H1 (cell line): ENCODE data around the gene USHBP1. TPM values are rescaled to one million over a fixed set of nuclear protein-coding genes. Genes with fewer than 3 reads are reported as not detected.
A peak's percentile ranks its signal among the peaks of the same experiment; 100 is the strongest.

Experiments
- CTCF ChIA-PET: fragments of 300-600 bp; sonication (Branson Sonifier 250); formaldehyde crosslinking; loops from one replicate; lab custom pipeline; 2021; ENCODE audit not compliant: partially characterized antibody; lab: Charles Lee
- POLR2A ChIA-PET: fragments of 300-600 bp; sonication (Branson Sonifier 250); formaldehyde crosslinking; loops from one replicate; lab custom pipeline; 2021; ENCODE audit warnings: inconsistent platforms; ENCODE audit not compliant: partially characterized antibody; lab: Charles Lee
- DNase-seq, 2 experiments: peaks; one replicate each; pipeline versions ENCODE4 v3.0.0 to v3.0.0-alpha.2; 2010 to 2022; ENCODE audit warnings: low spot score in 2 of 2, low read depth in 1 of 2, mixed read lengths in 1 of 2
- FAIRE-seq: peaks from 2 replicates; lab custom pipeline; 2011; peaks lifted over from hg19 to GRCh38; lab: Jason Lieb, UNC
- H2AFZ ChIP-seq: 2 replicates; pipeline ENCODE4 v1.8.1; 2012; ENCODE audit warnings: low read length, inconsistent platforms
- H2AK5ac ChIP-seq: 2 replicates; pipeline ENCODE4 v1.6.1; 2013; ENCODE audit warnings: low read depth, low read length
- H2BK120ac ChIP-seq: replicated peaks from 2 replicates; pipeline ENCODE3; 2013; ENCODE audit warnings: low read depth, low read length, inconsistent platforms
- H2BK12ac ChIP-seq: 2 replicates; pipeline ENCODE4 v1.6.1; 2013; ENCODE audit warnings: low read depth, low read length
- H2BK15ac ChIP-seq: 2 replicates; pipeline ENCODE4 v1.6.1; 2013; ENCODE audit warnings: low read length
- H2BK20ac ChIP-seq: 2 replicates; pipeline ENCODE4 v1.6.1; 2013; ENCODE audit warnings: low read length
- H2BK5ac ChIP-seq: 2 replicates; pipeline ENCODE4 v1.6.1; 2013; ENCODE audit warnings: low read depth, low read length
- H3K14ac ChIP-seq: 2 replicates; pipeline ENCODE4 v1.6.1; 2013; ENCODE audit warnings: inconsistent platforms; ENCODE audit not compliant: insufficient read length
- H3K18ac ChIP-seq: 2 replicates; pipeline ENCODE4 v1.6.1; 2013; ENCODE audit warnings: low read length; ENCODE audit errors: extremely low read depth
- H3K23ac ChIP-seq: 2 replicates; pipeline ENCODE4 v1.6.1; 2013; ENCODE audit warnings: inconsistent platforms; ENCODE audit not compliant: insufficient read length
- H3K23me2 ChIP-seq: 2 replicates; pipeline ENCODE4 v1.6.1; 2013; ENCODE audit warnings: low read depth, low read length
- H3K27ac ChIP-seq: 2 replicates; pipeline ENCODE4 v1.6.1; 2011; ENCODE audit warnings: low read depth, low read length, inconsistent platforms
- H3K27me3 ChIP-seq, 4 experiments: replicated peaks in 1 of 4; 1 replicate in 1 of 4; 2 replicates in 3 of 4; pipeline versions ENCODE4 v1.6.1 to v1.8.1; 2011 to 2013; ENCODE audit warnings: low read length in 3 of 4, mild to moderate bottlenecking in 3 of 4, inconsistent platforms in 2 of 4, mixed read lengths in 2 of 4, moderate library complexity in 1 of 4; ENCODE audit not compliant: control insufficient read depth in 3 of 4, insufficient read depth in 3 of 4; ENCODE audit errors: extremely low read depth in 1 of 4
- H3K36me3 ChIP-seq, 4 experiments: 2 replicates each; pipeline versions ENCODE4 v1.6.1 to v1.8.1; 2011 to 2013; ENCODE audit warnings: mild to moderate bottlenecking in 4 of 4, low read length in 3 of 4, moderate library complexity in 2 of 4, control low read depth in 1 of 4, inconsistent platforms in 1 of 4; ENCODE audit not compliant: insufficient read depth in 4 of 4, control insufficient read depth in 2 of 4
- H3K4ac ChIP-seq: replicated peaks from 2 replicates; pipeline ENCODE3; 2013; ENCODE audit warnings: low read length, low read depth, mixed read lengths, inconsistent platforms; ENCODE audit not compliant: insufficient read length
- H3K4me1 ChIP-seq, 4 experiments: replicated peaks in 1 of 4; 1 replicate in 1 of 4; 2 replicates in 3 of 4; pipeline versions ENCODE4 v1.6.1 to v1.8.1; 2011 to 2013; ENCODE audit warnings: low read length in 3 of 4, inconsistent platforms in 2 of 4, mixed read lengths in 1 of 4; ENCODE audit not compliant: insufficient read depth in 4 of 4, control insufficient read depth in 3 of 4
- H3K4me2 ChIP-seq, 2 experiments: 2 replicates each; pipeline versions ENCODE4 v1.6.1 to v1.8.1; 2011 to 2013; ENCODE audit warnings: low read depth in 2 of 2, low read length in 2 of 2, control low read depth in 1 of 2, inconsistent platforms in 1 of 2, mild to moderate bottlenecking in 1 of 2; ENCODE audit not compliant: insufficient read depth in 1 of 2
- H3K4me3 ChIP-seq, 4 experiments: fragments of 200-600, 300-600 bp in 1 of 4; sonication (generic), shearing (Covaris generic), sonication (Bioruptor Twin) in 1 of 4; 2 replicates each; pipeline versions ENCODE4 v1.5.1 to v1.8.1; 2011 to 2016; ENCODE audit warnings: low read length in 4 of 4, low read depth in 3 of 4, control low read depth in 2 of 4, inconsistent platforms in 2 of 4, mild to moderate bottlenecking in 2 of 4, mixed read lengths in 1 of 4, moderate library complexity in 1 of 4; ENCODE audit not compliant: insufficient read depth in 2 of 4; ENCODE audit errors: extremely low read depth in 1 of 4
- H3K56ac ChIP-seq: replicated peaks from 2 replicates; pipeline ENCODE3; 2013; ENCODE audit warnings: low read depth, mild to moderate bottlenecking, mixed read lengths, low read length, inconsistent platforms; ENCODE audit not compliant: insufficient read length
- H3K79me1 ChIP-seq: 2 replicates; pipeline ENCODE4 v1.6.1; 2013; ENCODE audit warnings: low read depth, low read length, control low read depth
- H3K79me2 ChIP-seq, 2 experiments: 2 replicates each; pipeline versions ENCODE4 v1.6.1 to v1.8.1; 2012 to 2013; ENCODE audit warnings: low read length in 2 of 2, mild to moderate bottlenecking in 2 of 2, inconsistent platforms in 1 of 2; ENCODE audit not compliant: insufficient read depth in 2 of 2, control insufficient read depth in 1 of 2
- H3K9ac ChIP-seq, 4 experiments: replicated peaks in 1 of 4; 1 replicate in 1 of 4; 2 replicates in 3 of 4; pipeline versions ENCODE4 v1.6.1 to v1.8.1; 2011 to 2013; ENCODE audit warnings: low read depth in 3 of 4, low read length in 3 of 4, control low read depth in 2 of 4, mild to moderate bottlenecking in 2 of 4, moderate library complexity in 2 of 4, inconsistent platforms in 1 of 4; ENCODE audit errors: extremely low read depth in 1 of 4
- H3K9me3 ChIP-seq, 2 experiments: 2 replicates each; pipeline versions ENCODE4 v1.6.1 to v1.8.1; 2012 to 2013; ENCODE audit warnings: mild to moderate bottlenecking in 2 of 2, moderate library complexity in 2 of 2, control low read depth in 1 of 2, inconsistent platforms in 1 of 2, low read depth in 1 of 2, low read length in 1 of 2, mixed read lengths in 1 of 2; ENCODE audit not compliant: insufficient read depth in 2 of 2
- H4K20me1 ChIP-seq, 2 experiments: replicated peaks in 1 of 2; 2 replicates each; pipeline versions ENCODE3 to v1.8.1; 2011 to 2013; ENCODE audit warnings: inconsistent platforms in 2 of 2, low read length in 2 of 2, mild to moderate bottlenecking in 1 of 2; ENCODE audit not compliant: insufficient read depth in 2 of 2, control insufficient read depth in 1 of 2
- H4K5ac ChIP-seq: 2 replicates; pipeline ENCODE4 v1.6.1; 2013; ENCODE audit warnings: low read length, low read depth, mixed read lengths, inconsistent platforms; ENCODE audit not compliant: insufficient read length
- H4K8ac ChIP-seq: 2 replicates; pipeline ENCODE4 v1.8.0; 2013; ENCODE audit warnings: mild to moderate bottlenecking, moderate library complexity, low read length, inconsistent platforms; ENCODE audit not compliant: insufficient read depth; ENCODE audit errors: extremely low read depth
- H4K91ac ChIP-seq: replicated peaks from 2 replicates; pipeline ENCODE3; 2013; ENCODE audit warnings: low read length, mixed read lengths, inconsistent platforms; ENCODE audit not compliant: insufficient read length
- WGBS, 2 experiments: shearing (Covaris generic) in 1 of 2; methylation state at CpG; one replicate each; pipeline versions ENCODE4 v1.1.6 to v1.1.7; 2013 to 2015; ENCODE audit warnings: low lambda C conversion rate in 2 of 2, mixed read lengths in 2 of 2, inconsistent platforms in 1 of 2, low coverage in 1 of 2, missing lambda C conversion rate in 1 of 2; ENCODE audit not compliant: insufficient replicate concordance in 2 of 2, insufficient coverage in 1 of 2, insufficient read length in 1 of 2; ENCODE audit errors: extremely low coverage in 1 of 2, missing lambda C conversion rate in 1 of 2; 5-methylcytosine and 5-hydroxymethylcytosine counted together
- polyA plus RNA-seq, 7 experiments: library from polyadenylated mRNA; depleted of rRNA in 3 of 7; stranded (reverse) in 5 of 7; unstranded in 2 of 7; fragments of >200 nt in 5 of 7; fragments of 200-250 nt in 2 of 7; gene quantifications; 1 replicate in 5 of 7; 2 replicates in 1 of 7; 4 replicates in 1 of 7; pipeline versions ENCODE4 v1.2.1 to v1.2.3, GENCODE V29; 2011 to 2013; ENCODE audit warnings: missing spikeins in 2 of 7, mixed read lengths in 2 of 7
- total RNA-seq: library from RNA; stranded (reverse); fragmentation: NEBNext Ultra II Directional; extraction: Animal tissue kit (Norgen Biotek cat#: 25700); gene quantifications from 2 replicates; pipeline ENCODE4 v1.2.1, GENCODE V29; 2021

The USHBP1 gene
- total and polyA plus RNA-seq, 2 of the 8 experiments (the other 6 are each of a cell fraction or from before 2014, with no cell fraction given) = 5.0 to 7.5 TPM

- H4K20me1 ChIP-seq = peaks cover 13 to 15% of the 10 kb centered on the region in 2 experiments
- no peak overlapping the region for H3K4me3 ChIP-seq
- H3K9ac ChIP-seq = no peak overlapping the region
- H2AK5ac ChIP-seq = no peak overlapping the region
- H2BK5ac ChIP-seq = 0 out of 2 replicates have a peak overlapping the region, but pooled peaks have one; percentile 16
- H3K14ac ChIP-seq = no peak overlapping the region
- H2BK120ac ChIP-seq = no peak overlapping the region
- H4K91ac ChIP-seq = no peak overlapping the region
- DNase-seq (no peak), FAIRE-seq (no peak)
- H2BK20ac ChIP-seq = no peak overlapping the region
- H2BK12ac ChIP-seq = no peak overlapping the region
- H3K56ac ChIP-seq = no peak overlapping the region
- no peak overlapping the region for H4K5ac ChIP-seq
- no peak overlapping the region for H3K4ac ChIP-seq
- no peaks in the 10 kb centered on the region for H3K9me3 ChIP-seq
- peaks cover 2% of the 10 kb centered on the region; the same call in 1 of the 2 replicates for H3K23me2 ChIP-seq
- H3K79me2 ChIP-seq = peaks cover 28 to 54% of the 10 kb centered on the region in 2 experiments; a peak in 3 of 4 replicates
- ChIA-PET POLR2A (interaction anchor here (0.8 to 6.4 kb wide), 5 partner anchors 9 to 93 kb away, joined by 3 to 118 read pairs (median 4); partner anchors contain the start of genes BABAM1 and OCEL1), CTCF (interaction anchor here (0.7 to 1.5 kb wide), 5 partner anchors 16 to 171 kb away, joined by 3 to 6 read pairs (median 3); no protein-coding TSS in a partner anchor)
- H3K27me3 ChIP-seq = no peaks in the 10 kb centered on the region
- no peak overlapping the region for H2AFZ ChIP-seq
- no peak overlapping the region for H3K23ac ChIP-seq
- no peak overlapping the region for H4K8ac ChIP-seq
- H3K79me1 ChIP-seq = peaks cover 14% of the 10 kb centered on the region
- peaks cover 6 to 19% (median 15%) of the 10 kb centered on the region in 4 experiments for H3K4me1 ChIP-seq
- no peak overlapping the region for H3K4me2 ChIP-seq
- no peak overlapping the region for H3K27ac ChIP-seq
- H2BK15ac ChIP-seq = no peak overlapping the region; the same call in 1 of the 2 replicates
- no peak overlapping the region for H3K18ac ChIP-seq
- peaks cover 0 to 17% (median 3%) of the 10 kb centered on the region in 4 experiments; a peak in 4 of 8 replicates for H3K36me3 ChIP-seq
- 89% methylated on average over 20 of the region's 24 CpGs; no CpG with 5 or more reads in 1 of the 2 experiments for WGBS, 2 experiments
Measured at GRCh38 chr19:17240062-17240752, 24.3 kb downstream of the USHBP1 start.
